Activated naive CD4-positive, alpha-beta T cell treated with anti-CD3 and anti-CD28 coated beads, Interleukin-2, amount 50 U/mL, for 72 hours (primary cell): Measurements from ENCODE around the gene SLC6A2. TPM values are rescaled to one million over a fixed set of nuclear protein-coding genes. Genes with fewer than 3 reads are reported as not detected.

Source experiments
- ATAC-seq, 2 donors: fragments of 150-1000 bp; cut with Tn5 transposase; 2 replicates each; pipeline ENCODE4 v1.10.0; 2021; ENCODE audit warnings: mild to moderate bottlenecking in 2 of 2, moderate library complexity in 2 of 2
- DNase-seq, 2 donors: peaks; one replicate each; pipeline ENCODE4 v3.0.0; 2021 to 2022; ENCODE audit warnings: low spot score in 2 of 2
- H3K27ac Mint-ChIP-seq, 2 donors: one replicate each; pipeline ENCODE4 v1.8.0; 2022; ENCODE audit warnings: mild to moderate bottlenecking in 2 of 2, mixed read lengths in 2 of 2
- H3K36me3 Mint-ChIP-seq, 2 donors: one replicate each; pipeline ENCODE4 v1.8.0; 2022; ENCODE audit warnings: mixed read lengths in 2 of 2
- H3K9me3 Mint-ChIP-seq, 2 donors: one replicate each; pipeline ENCODE4 v1.8.0; 2022; ENCODE audit warnings: mixed read lengths in 2 of 2
- total RNA-seq, 2 donors: library from RNA; stranded (reverse); gene quantifications; one replicate each; pipeline ENCODE4 v1.2.3, GENCODE V29; 2022

Gene SLC6A2
- total RNA-seq, 2 donors from 2014 or later: not detected

- no peak for DNase-seq
- ATAC-seq: no peak
- Mint-ChIP-seq H3K36me3 (no peaks in the 10 kb centered on the region), H3K9me3 (no peaks in the 10 kb centered on the region), H3K27ac (no peak overlapping the region)
Measured at GRCh38 chr16:55641430-55642056, 14.2 kb upstream of the SLC6A2 start.

GRCh38 chr16:55642611-55643010 is 13.2 kb upstream of the SLC6A2 start:
- no peaks in the 10 kb centered on the region for H3K36me3 Mint-ChIP-seq
- DNase-seq (no peak), ATAC-seq (no peak)
- H3K27ac Mint-ChIP-seq: no peak overlapping the region
- no peaks in the 10 kb centered on the region for H3K9me3 Mint-ChIP-seq

GRCh38 chr16:55643161-55643970 is 12.4 kb upstream of the SLC6A2 start:
- no peak overlapping the region for H3K27ac Mint-ChIP-seq
- no peaks in the 10 kb centered on the region for H3K36me3 Mint-ChIP-seq
- ATAC-seq: no peak
- no peak for DNase-seq
- H3K9me3 Mint-ChIP-seq: no peaks in the 10 kb centered on the region

- no peaks in the 10 kb centered on the region for H3K36me3 Mint-ChIP-seq
- H3K27ac Mint-ChIP-seq: no peak overlapping the region
- H3K9me3 Mint-ChIP-seq: no peaks in the 10 kb centered on the region
- ATAC-seq: no peak
- DNase-seq: no peak
Measured at GRCh38 chr16:55645986-55646385, 9.8 kb upstream of the SLC6A2 start.

- Mint-ChIP-seq H3K27ac (no peak overlapping the region), H3K9me3 (no peaks in the 10 kb centered on the region), H3K36me3 (no peaks in the 10 kb centered on the region)
- no peak for DNase-seq
- ATAC-seq: no peak
Measured at GRCh38 chr16:55647343-55647742, 8.4 kb upstream of the SLC6A2 start.

GRCh38 chr16:55647798-55648197 is 8.0 kb upstream of the SLC6A2 start:
- Mint-ChIP-seq H3K36me3 (no peaks in the 10 kb centered on the region), H3K27ac (no peak overlapping the region), H3K9me3 (no peaks in the 10 kb centered on the region)
- DNase-seq (no peak), ATAC-seq (no peak)

GRCh38 chr16:55651841-55652824 is 3.7 kb upstream of the SLC6A2 start:
- no peak for ATAC-seq
- no peaks in the 10 kb centered on the region for H3K9me3 Mint-ChIP-seq
- H3K27ac Mint-ChIP-seq: no peak overlapping the region
- DNase-seq: no peak
- no peaks in the 10 kb centered on the region for H3K36me3 Mint-ChIP-seq

GRCh38 chr16:55653106-55653505 is 2.7 kb upstream of the SLC6A2 start:
- ATAC-seq (no peak), DNase-seq (no peak)
- H3K27ac Mint-ChIP-seq: no peak overlapping the region
- no peaks in the 10 kb centered on the region for H3K9me3 Mint-ChIP-seq
- H3K36me3 Mint-ChIP-seq: no peaks in the 10 kb centered on the region

DNA sequence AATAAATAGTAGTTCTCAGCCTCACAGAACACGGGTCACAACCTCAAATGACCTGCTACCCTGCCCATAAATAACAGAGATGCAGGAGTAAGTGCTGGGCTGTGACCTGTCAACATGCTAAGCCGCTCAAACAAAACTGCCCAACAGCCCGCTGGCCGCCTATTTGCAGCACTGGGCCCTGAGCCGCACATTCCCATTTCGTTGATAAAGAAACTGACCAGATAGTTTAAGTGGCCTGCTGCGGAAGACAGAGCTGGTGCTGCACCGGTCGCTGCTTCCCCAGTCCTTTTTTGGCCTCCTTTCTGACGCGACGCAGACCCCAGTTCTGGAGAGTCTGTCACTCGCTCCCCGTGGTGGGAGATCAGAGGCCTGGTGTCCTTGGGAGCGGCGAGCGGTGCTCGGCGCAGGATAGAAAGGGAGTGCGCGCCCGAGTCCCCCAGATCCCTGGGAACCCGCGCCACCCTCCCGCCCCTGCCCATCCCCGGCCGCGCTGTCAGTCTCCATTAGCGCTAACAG is 349 bp upstream of the SLC6A2 start:
- no peak overlapping the region for H3K27ac Mint-ChIP-seq
- DNase-seq: no peak
- ATAC-seq: no peak
- H3K36me3 Mint-ChIP-seq: no peaks in the 10 kb centered on the region
- H3K9me3 Mint-ChIP-seq: no peaks in the 10 kb centered on the region

- H3K36me3 Mint-ChIP-seq: no peaks in the 10 kb centered on the region
- no peaks in the 10 kb centered on the region for H3K9me3 Mint-ChIP-seq
- H3K27ac Mint-ChIP-seq: no peak overlapping the region
- no peak for DNase-seq
- no peak for ATAC-seq
Measured at GRCh38 chr16:55656691-55657092, 904 bp downstream of the SLC6A2 start.

- no peak for ATAC-seq
- H3K9me3 Mint-ChIP-seq: no peaks in the 10 kb centered on the region
- DNase-seq: no peak
- no peak overlapping the region for H3K27ac Mint-ChIP-seq
- H3K36me3 Mint-ChIP-seq: no peaks in the 10 kb centered on the region
Measured at GRCh38 chr16:55657616-55658015, 1.8 kb downstream of the SLC6A2 start.

DNA sequence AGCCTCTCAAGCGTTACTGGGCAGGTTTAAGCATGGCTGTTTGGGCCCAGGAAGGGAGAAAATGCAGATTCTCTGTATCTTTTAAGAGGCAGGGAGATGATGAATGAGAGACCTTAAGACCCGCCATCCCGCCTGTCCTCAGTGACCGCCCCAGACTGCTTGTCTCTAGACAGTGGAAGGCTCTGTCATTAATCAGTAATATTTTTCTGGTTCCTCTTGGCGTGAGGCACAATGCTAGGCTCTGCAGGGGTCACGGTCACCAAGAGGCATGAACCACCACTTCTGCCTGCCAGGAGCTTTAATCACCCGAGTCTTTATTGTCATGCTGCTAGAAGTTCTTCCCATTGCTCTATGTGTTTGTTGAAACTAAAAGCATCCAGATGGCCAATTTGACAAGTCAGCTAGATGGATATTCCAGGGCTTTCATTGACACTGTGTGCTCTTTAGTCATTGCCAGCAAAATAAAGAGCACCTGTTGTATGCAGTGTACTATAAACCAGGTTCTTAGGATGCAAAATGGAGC is 3.2 kb downstream of the SLC6A2 start:
- DNase-seq (no peak), ATAC-seq (no peak)
- Mint-ChIP-seq H3K36me3 (peaks cover 0 to 7% of the 10 kb centered on the region in 2 donors), H3K27ac (no peak overlapping the region), H3K9me3 (peaks cover 0 to 6% of the 10 kb centered on the region in 2 donors)

DNA sequence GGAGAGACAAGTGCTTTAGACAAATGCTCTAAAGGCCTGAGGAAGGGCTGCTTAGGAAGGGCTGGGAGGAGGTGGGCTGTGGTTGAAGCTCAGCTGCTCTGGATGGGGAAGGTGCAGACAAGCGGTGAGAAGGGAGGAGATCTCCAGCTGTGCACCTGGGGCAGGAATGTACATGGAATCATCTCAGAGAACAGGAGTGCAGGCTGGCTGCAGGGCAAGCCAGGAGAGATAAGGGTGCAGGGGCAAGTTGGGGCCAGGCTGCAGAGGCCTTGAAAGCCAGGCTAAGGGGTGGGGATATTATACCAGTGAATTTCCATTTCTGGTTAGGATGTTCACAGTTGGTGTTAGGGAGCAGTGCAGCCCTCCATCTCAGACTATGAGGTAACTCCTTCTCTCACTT is 4.2 kb downstream of the SLC6A2 start:
- peaks cover 0 to 6% of the 10 kb centered on the region in 2 donors for H3K9me3 Mint-ChIP-seq
- H3K36me3 Mint-ChIP-seq: peaks cover 0 to 7% of the 10 kb centered on the region in 2 donors
- no peak for DNase-seq
- ATAC-seq: no peak
- H3K27ac Mint-ChIP-seq: no peak overlapping the region

- ATAC-seq (no peak), DNase-seq (no peak)
- Mint-ChIP-seq H3K36me3 (peaks cover 0 to 7% of the 10 kb centered on the region in 2 donors), H3K9me3 (peaks cover 0 to 6% of the 10 kb centered on the region in 2 donors), H3K27ac (no peak overlapping the region)
Measured at GRCh38 chr16:55660828-55661227, 5.0 kb downstream of the SLC6A2 start.

DNA sequence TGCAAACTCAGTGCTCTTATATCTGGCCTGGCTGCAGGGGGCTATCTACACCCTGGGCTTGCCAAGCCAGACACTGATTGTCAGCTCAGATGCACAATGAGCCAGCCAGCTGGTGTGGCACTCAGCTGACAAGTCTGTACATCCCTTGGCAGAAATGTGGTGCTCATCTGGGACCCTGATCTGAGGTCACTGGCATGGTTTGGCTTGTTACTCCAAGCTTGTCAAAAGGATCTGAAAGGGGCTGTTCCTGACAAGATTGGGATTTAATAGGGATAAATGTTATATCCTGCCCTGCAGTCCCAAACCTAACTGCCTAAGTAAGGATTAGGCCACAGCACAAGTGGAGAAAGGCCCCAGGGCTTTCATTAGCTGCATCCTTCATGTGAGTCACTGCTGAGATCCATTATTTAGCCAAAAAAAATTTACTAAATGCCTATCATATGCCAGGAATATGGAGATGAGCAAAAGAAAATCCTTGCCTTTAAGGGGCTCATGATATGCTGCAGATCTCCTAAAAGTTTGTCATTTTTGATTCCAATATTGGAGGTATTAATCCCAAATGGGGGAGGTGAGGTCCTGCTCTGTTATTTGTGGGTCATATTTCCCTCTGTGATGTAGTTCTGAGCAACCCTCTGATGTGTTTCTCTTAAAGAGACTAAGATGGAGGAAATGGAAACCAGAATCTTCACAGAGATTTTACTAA is 6.3 kb downstream of the SLC6A2 start:
- Mint-ChIP-seq H3K9me3 (peaks cover 0 to 6% of the 10 kb centered on the region in 2 donors), H3K36me3 (peaks cover 0 to 7% of the 10 kb centered on the region in 2 donors), H3K27ac (no peak overlapping the region)
- DNase-seq: no peak
- ATAC-seq: no peak

DNA sequence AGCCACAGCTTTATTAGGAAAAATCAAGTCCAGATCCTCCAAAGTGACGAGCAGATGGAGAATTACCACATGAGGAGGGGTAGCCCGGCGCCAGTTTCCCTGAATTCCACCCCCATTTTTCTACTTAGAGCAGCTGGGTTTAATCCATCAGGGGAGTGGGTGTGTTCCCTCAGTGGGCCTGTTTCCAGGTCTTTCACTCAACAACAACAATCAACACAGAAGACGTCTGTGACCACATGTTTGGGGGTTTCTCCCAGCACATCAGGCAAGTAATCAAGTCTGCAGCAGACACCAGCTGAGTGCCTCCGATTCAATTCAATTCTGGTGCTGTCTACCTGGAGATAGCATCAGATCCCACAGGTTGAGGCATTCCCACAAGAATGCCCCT is 6.8 kb downstream of the SLC6A2 start:
- ATAC-seq (no peak), DNase-seq (no peak)
- Mint-ChIP-seq H3K36me3 (peaks cover 0 to 7% of the 10 kb centered on the region in 2 donors), H3K27ac (no peak overlapping the region), H3K9me3 (peaks cover 0 to 6% of the 10 kb centered on the region in 2 donors)
